GM12892 (cell line): ENCODE data around the gene PCDHAC1.

Source experiments
- POLR2A ChIP-seq: IDR thresholded peaks from 2 replicates; pipeline ENCODE4 v1.6.1; 2011; ENCODE audit warnings: low read depth, low read length, control low read depth
- POLR2AphosphoS5 ChIP-seq: IDR thresholded peaks from 2 replicates; pipeline ENCODE4 v1.6.1; 2011; ENCODE audit warnings: low read depth, low read length, control low read depth
- TAF1 ChIP-seq: IDR thresholded peaks from 2 replicates; pipeline ENCODE4 v1.6.1; 2011; ENCODE audit warnings: low read depth, mild to moderate bottlenecking, control low read depth, low read length, borderline replicate concordance

DNA sequence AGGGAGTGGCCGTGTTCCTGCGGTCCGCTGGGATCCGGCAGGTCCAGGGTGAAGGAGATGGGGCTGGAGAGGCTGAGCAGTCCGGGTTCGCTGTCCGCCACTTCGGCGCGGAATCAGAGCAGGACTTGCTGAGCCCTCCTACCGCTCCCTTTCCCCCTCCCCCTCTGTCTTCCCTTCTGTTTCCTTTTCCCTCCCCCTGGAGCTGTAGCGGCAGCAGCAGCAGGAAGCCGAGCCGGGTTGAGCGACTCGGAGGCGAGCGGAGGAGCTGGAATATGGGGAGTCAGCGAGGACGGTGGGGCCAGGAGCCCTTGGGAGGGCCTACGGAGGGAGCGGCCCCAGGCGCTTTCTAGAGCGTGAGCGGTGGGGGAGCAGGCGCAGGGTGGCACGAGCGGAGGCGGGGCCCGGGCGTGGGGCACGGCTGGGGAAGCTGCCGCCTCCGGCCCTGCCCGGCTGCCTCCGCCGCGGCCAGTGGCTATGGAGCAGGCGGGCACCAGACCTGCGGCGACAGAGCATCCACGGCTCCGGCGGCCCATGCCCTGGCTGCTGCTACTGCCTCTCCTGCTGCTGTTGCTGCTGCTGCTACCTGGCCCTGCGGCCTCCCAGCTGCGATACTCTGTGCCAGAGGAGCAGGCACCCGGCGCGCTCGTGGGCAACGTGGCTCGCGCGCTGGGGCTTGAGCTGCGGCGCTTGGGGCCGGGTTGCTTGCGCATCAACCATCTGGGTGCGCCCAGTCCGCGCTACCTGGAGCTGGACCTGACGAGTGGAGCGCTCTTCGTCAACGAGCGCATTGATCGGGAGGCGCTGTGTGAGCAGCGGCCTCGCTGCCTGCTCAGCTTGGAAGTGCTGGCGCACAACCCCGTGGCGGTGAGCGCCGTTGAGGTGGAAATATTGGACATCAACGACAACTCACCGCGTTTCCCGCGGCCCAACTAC, 40.5 kb downstream of the PCDHAC1 start, which contains the start of gene PCDHAC2:
- TF ChIP-seq POLR2A (no peak), POLR2AphosphoS5 (no peak), TAF1 (no peak)
